Cardiac muscle cell (in vitro differentiated cells and primary cell): Measurements from ENCODE around the gene RBBP8. TPM values are rescaled to one million over a fixed set of nuclear protein-coding genes. Genes with fewer than 3 reads are reported as not detected.

ENCODE experiments used
- DNase-seq, 2 donors: peaks; one replicate each; pipeline versions ENCODE4 v3.0.0 to v3.0.0-alpha.2; 2010 to 2017; ENCODE audit warnings: low read depth in 1 of 2, low spot score in 1 of 2
- H3K27ac ChIP-seq: fragments of 200-600 bp; sonication (generic); 2 replicates; pipeline ENCODE4 v1.5.1; 2016
- H3K27me3 ChIP-seq: fragments of 200-600 bp; sonication (generic); 2 replicates; pipeline ENCODE4 v1.6.0; 2016; ENCODE audit warnings: control low read depth
- H3K36me3 ChIP-seq: fragments of 200-600 bp; sonication (generic); 2 replicates; pipeline ENCODE4 v1.5.1; 2016; ENCODE audit warnings: control low read depth
- H3K4me1 ChIP-seq: fragments of 200-600 bp; sonication (generic); 2 replicates; pipeline ENCODE4 v1.8.1; 2017; ENCODE audit warnings: low read depth, mild to moderate bottlenecking, mixed run types
- H3K4me3 ChIP-seq: fragments of 200-600 bp; sonication (generic); 2 replicates; pipeline ENCODE4 v1.5.1; 2016; ENCODE audit warnings: mild to moderate bottlenecking
- H3K9me3 ChIP-seq: fragments of 200-600 bp; sonication (generic); 2 replicates; pipeline ENCODE4 v1.5.1; 2017; ENCODE audit warnings: low read depth, mild to moderate bottlenecking, control low read depth
- CTCF ChIP-seq: IDR thresholded peaks from 2 replicates; pipeline ENCODE4 v1.5.1; 2012; ENCODE audit warnings: low read depth, mild to moderate bottlenecking, low read length
- polyA plus RNA-seq: library from polyadenylated mRNA; unstranded; fragments of >200 nt; fragmentation: Nextera tagmentation; extraction: Ambion mirVana; gene quantifications from 2 replicates; pipeline ENCODE4 v1.2.1, GENCODE V29; 2016
- total RNA-seq: library from RNA; depleted of rRNA; stranded (reverse); fragments of >200 nt; gene quantifications from 2 replicates; pipeline ENCODE4 v1.2.3, GENCODE V29; 2016

Gene RBBP8
- total and polyA plus RNA-seq, 2 experiments from 2014 or later = 27.4 to 30.1 TPM

DNA sequence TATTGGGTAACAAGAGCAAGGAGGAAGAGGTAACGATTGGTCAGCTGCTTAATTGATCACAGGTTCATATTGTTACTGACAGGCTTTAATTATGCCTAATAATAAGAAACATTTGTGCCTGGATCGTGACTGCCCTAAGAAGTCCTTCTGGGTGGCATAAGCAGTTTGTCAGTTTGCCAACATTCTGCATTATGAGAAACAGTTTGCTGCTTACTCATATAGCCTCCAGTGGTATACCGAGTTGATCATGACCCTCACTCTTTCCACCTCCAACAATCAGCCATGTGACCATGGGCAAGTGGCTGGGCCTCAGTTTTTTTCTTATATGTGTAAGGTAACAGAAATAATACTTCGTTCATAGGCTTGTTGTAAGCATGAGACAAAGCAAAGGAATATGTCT, 105.6 kb downstream of the RBBP8 start:
- DNase-seq = peak in 1 of 2 donors; percentile 29
- Histone ChIP-seq H3K36me3 (no peaks in the 10 kb centered on the region), H3K9me3 (no peaks in the 10 kb centered on the region), H3K4me1 (no peaks in the 10 kb centered on the region), H3K27me3 (no peaks in the 10 kb centered on the region), H3K4me3 (no peak overlapping the region), H3K27ac (no peak overlapping the region)
- no peak for TF ChIP-seq CTCF

- Histone ChIP-seq H3K27me3 (no peaks in the 10 kb centered on the region), H3K4me3 (no peak overlapping the region), H3K36me3 (no peaks in the 10 kb centered on the region), H3K9me3 (no peaks in the 10 kb centered on the region), H3K4me1 (no peaks in the 10 kb centered on the region), H3K27ac (no peak overlapping the region)
- no peak for TF ChIP-seq CTCF
- DNase-seq = no peak
These were observed 109.0 kb downstream of the RBBP8 start for GRCh38 chr18:23042133-23042532.

GRCh38 chr18:23043803-23044376, 110.8 kb downstream of the RBBP8 start:
- no peak for DNase-seq
- Histone ChIP-seq H3K27me3 (no peaks in the 10 kb centered on the region), H3K9me3 (no peaks in the 10 kb centered on the region), H3K4me3 (no peak overlapping the region), H3K36me3 (no peaks in the 10 kb centered on the region), H3K27ac (no peak overlapping the region), H3K4me1 (no peaks in the 10 kb centered on the region)
- TF ChIP-seq CTCF = no peak

DNA sequence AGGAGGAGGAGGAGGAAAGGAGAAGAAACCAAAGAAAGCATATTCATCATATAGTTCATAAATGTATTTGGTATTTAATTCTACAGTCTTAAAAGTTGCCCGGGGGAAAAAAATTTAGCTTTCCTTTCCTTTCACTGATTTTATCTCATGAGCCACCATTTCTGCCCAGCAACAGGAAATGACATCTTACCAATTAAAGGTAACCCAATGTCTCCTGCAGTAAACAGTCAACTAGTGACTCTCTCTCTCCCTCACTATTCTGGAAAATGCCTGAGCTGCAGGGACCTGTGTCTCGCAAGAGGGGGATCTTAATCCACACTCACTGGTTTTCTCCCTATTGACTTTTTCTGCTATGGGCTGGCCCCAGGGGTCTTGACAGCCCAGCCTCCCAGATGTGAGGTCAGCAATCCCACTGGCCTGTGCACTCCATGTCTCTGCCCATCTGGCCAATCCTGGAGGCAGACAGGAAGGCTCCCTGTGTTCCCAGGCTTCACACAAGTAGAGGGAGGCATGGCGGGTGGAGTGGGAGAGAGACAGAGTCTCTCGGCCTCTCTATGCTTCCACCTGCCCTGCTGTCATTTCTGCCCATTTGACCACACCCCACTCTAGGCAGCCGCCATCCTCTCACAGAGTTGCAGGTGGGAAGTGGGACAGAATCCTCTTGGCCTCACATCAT, 116.7 kb downstream of the RBBP8 start:
- Histone ChIP-seq H3K4me3 (no peak overlapping the region), H3K36me3 (no peaks in the 10 kb centered on the region), H3K27me3 (no peaks in the 10 kb centered on the region), H3K4me1 (no peaks in the 10 kb centered on the region), H3K27ac (no peak overlapping the region), H3K9me3 (no peaks in the 10 kb centered on the region)
- TF ChIP-seq CTCF = no peak
- DNase-seq = no peak

DNA sequence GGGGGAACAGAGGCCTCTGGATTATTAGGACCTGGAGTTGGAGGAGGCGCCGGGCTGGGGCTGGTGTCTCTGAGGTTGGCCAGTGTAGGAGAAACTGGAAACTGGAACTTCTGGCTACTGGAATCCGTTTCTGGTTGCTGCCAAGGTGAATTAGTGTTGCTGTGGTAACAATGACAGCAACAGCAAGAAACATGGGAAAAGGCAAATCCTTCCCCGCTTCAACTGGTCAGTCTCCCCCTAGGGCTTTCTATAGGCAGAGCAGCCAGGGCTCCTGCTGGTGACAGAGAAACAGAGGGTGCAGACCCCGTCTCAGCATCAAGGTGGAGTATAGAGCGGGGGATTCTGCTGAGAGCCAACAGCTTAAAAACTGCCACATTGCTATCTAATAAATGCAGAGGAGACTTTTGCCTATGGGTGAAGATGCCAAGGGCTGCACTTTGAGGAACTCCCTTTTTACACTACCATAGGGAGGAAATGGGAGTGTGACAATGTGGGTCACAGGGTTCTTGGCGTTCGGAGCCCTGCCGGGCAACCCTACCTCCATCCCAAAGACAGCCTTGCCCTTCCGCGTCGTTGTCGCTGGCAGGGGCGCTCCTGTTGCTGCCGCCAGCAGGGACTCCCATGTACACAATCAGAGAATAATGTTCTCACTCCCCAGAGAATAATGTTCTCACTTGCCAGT, 120.8 kb downstream of the RBBP8 start:
- no peaks in the 10 kb centered on the region for H3K27me3 ChIP-seq
- peak; percentile 53 for TF ChIP-seq CTCF

More for the DNA sequence above, 120.8 kb downstream of the RBBP8 start:
- Histone ChIP-seq H3K27ac (no peak overlapping the region), H3K4me1 (no peaks in the 10 kb centered on the region), H3K9me3 (no peaks in the 10 kb centered on the region), H3K36me3 (no peaks in the 10 kb centered on the region), H3K4me3 (no peak overlapping the region)
- DNase-seq = peak; percentile 31 to 73
